ENCODE results near the gene PCIF1.
"Not testable (repeated sequence)": the region's sequence is repeated elsewhere in the genome, so short reads cannot be mapped to it uniquely, and the experiment has no call there.

PCIF1 gene

GRCh38 chr20:45968801-45969711 is 34.6 kb downstream of the PCIF1 start:
- no peak for DNase-seq

- peak; percentile 50 for DNase-seq
Observed at GRCh38 chr20:45969712-45970634, 35.5 kb downstream of the PCIF1 start.

- no peak for DNase-seq
Observed at GRCh38 chr20:45970646-45971424, 36.4 kb downstream of the PCIF1 start.

GRCh38 chr20:45971425-45971674 is 36.9 kb downstream of the PCIF1 start:
- DNase-seq: no peak

- DNase-seq: peak; percentile 94
Observed at GRCh38 chr20:45971675-45972499, 37.4 kb downstream of the PCIF1 start, which contains the start of gene ZNF335. Gene ZNF335 (minus strand): TSS chr20:45972203. CDS start chr20:45971410, 793 bp downstream.

- no peak for DNase-seq
Observed at GRCh38 chr20:45972500-45973183, 38.2 kb downstream of the PCIF1 start.

- no peak for DNase-seq
Observed at GRCh38 chr20:45974896-45975565, 40.5 kb downstream of the PCIF1 start.

- DNase-seq: no peak
Observed at GRCh38 chr20:45975686-45976085, 41.2 kb downstream of the PCIF1 start.

- DNase-seq: no peak
Observed at GRCh38 chr20:45976086-45976485, 41.6 kb downstream of the PCIF1 start.

- DNase-seq: no peak
Observed at GRCh38 chr20:45981261-45981660, 46.8 kb downstream of the PCIF1 start.

- DNase-seq: no peak
Observed at GRCh38 chr20:45983279-45983743, 48.8 kb downstream of the PCIF1 start.

- DNase-seq: no peak
Observed at GRCh38 chr20:45985573-45985972, 51.1 kb downstream of the PCIF1 start.

- peak; percentile 35 for DNase-seq
Observed at GRCh38 chr20:45987108-45987780, 52.8 kb downstream of the PCIF1 start.

- DNase-seq: not testable (repeated sequence)
Observed at GRCh38 chr20:45988830-45989229, 54.3 kb downstream of the PCIF1 start.

- DNase-seq: no peak
Observed at GRCh38 chr20:45991616-45992015, 57.1 kb downstream of the PCIF1 start.

GRCh38 chr20:45993197-45993951 is 58.9 kb downstream of the PCIF1 start:
- no peak for DNase-seq

GRCh38 chr20:45994761-45995493 is 60.4 kb downstream of the PCIF1 start:
- DNase-seq: no peak

GRCh38 chr20:45995495-45996097 is 61.1 kb downstream of the PCIF1 start:
- not testable (repeated sequence) for DNase-seq

Data from NCI-H2227 treated with DMSO at 0.1 percent for 48 hours (cell line).